HepG2 (cell line): Measurements from ENCODE around the gene TBC1D16. TPM values are rescaled to one million over a fixed set of nuclear protein-coding genes. Genes with fewer than 3 reads are reported as not detected.

Experiments used
- ATRX ChIP-seq: sonication (generic); formaldehyde crosslinking; IDR thresholded peaks from 2 replicates; pipeline ENCODE4 v1.4.0; 2020; ENCODE audit warnings: missing genetic modification reagents, borderline replicate concordance
- HES4 ChIP-seq: sonication (generic); formaldehyde crosslinking; IDR thresholded peaks from 2 replicates; pipeline ENCODE4 v1.9.0; 2021; ENCODE audit warnings: mild to moderate bottlenecking, missing genetic modification reagents, borderline replicate concordance
- KDM3A ChIP-seq: IDR thresholded peaks from 2 replicates; pipeline ENCODE4 v1.6.1; 2018; ENCODE audit warnings: low read depth, missing compliant biosample characterization
- KDM6A ChIP-seq: IDR thresholded peaks from 2 replicates; pipeline ENCODE4 v1.6.1; 2016; ENCODE audit warnings: low read depth
- MTF1 ChIP-seq: sonication (generic); formaldehyde crosslinking; IDR thresholded peaks from 2 replicates; pipeline ENCODE4 v1.5.0; 2020; ENCODE audit warnings: missing genetic modification reagents
- MTF2 ChIP-seq: sonication (generic); formaldehyde crosslinking; IDR thresholded peaks from 2 replicates; pipeline ENCODE4 v1.5.0; 2020; ENCODE audit warnings: missing genetic modification reagents, borderline replicate concordance
- NCOA1 ChIP-seq: sonication (generic); formaldehyde crosslinking; IDR thresholded peaks from 2 replicates; pipeline ENCODE4 v1.9.0; 2021; ENCODE audit warnings: missing genetic modification reagents
- NFE2 ChIP-seq: sonication (generic); formaldehyde crosslinking; IDR thresholded peaks from 2 replicates; pipeline ENCODE4 v1.4.0; 2020; ENCODE audit warnings: missing genetic modification reagents
- NKX3-1 ChIP-seq: sonication (generic); formaldehyde crosslinking; IDR thresholded peaks from 2 replicates; pipeline ENCODE4 v1.5.0; 2020; ENCODE audit warnings: missing genetic modification reagents
- NPAS2 ChIP-seq: sonication (generic); formaldehyde crosslinking; IDR thresholded peaks from 2 replicates; pipeline ENCODE4 v1.8.0; 2022; ENCODE audit warnings: mild to moderate bottlenecking, missing genetic modification reagents, borderline replicate concordance
- NR2F6 ChIP-seq, 2 experiments: IDR thresholded peaks; 2 replicates each; pipeline ENCODE4 v1.6.1; 2016; ENCODE audit warnings: antibody characterized with exemption in 1 of 2, mild to moderate bottlenecking in 1 of 2
- PCBP1 ChIP-seq: fragments of 200-400 bp; formaldehyde crosslinking; IDR thresholded peaks from 2 replicates; pipeline ENCODE4 v1.6.1; 2017; ENCODE audit warnings: mild to moderate bottlenecking, low read depth, low read length, borderline replicate concordance
- POGK ChIP-seq: sonication (generic); formaldehyde crosslinking; conservative IDR thresholded peaks from 2 replicates; pipeline ENCODE4 v1.8.0; 2022; ENCODE audit warnings: mild to moderate bottlenecking, moderate library complexity, missing genetic modification reagents
- SETDB1 ChIP-seq: sonication (generic); formaldehyde crosslinking; IDR thresholded peaks from 2 replicates; pipeline ENCODE4 v1.5.1; 2020; ENCODE audit warnings: missing genetic modification reagents, mild to moderate bottlenecking, borderline replicate concordance
- U2AF1 ChIP-seq: fragments of 200-400 bp; formaldehyde crosslinking; optimal IDR thresholded peaks from 2 replicates; pipeline ENCODE3; 2017; ENCODE audit warnings: mild to moderate bottlenecking, low read depth, low read length
- ZNF235 ChIP-seq: sonication (generic); formaldehyde crosslinking; IDR thresholded peaks from 2 replicates; pipeline ENCODE4 v1.8.1; 2023; ENCODE audit warnings: mild to moderate bottlenecking, missing genetic modification reagents, borderline replicate concordance
- ZNF30 ChIP-seq: sonication (generic); formaldehyde crosslinking; IDR thresholded peaks from 2 replicates; pipeline ENCODE4 v1.5.0; 2020; ENCODE audit warnings: mild to moderate bottlenecking, missing genetic modification reagents
- ZNF430 ChIP-seq: sonication (generic); formaldehyde crosslinking; IDR thresholded peaks from 2 replicates; pipeline ENCODE4 v1.9.0; 2021; ENCODE audit warnings: mild to moderate bottlenecking, missing genetic modification reagents
- ZNF441 ChIP-seq: sonication (generic); formaldehyde crosslinking; IDR thresholded peaks from 2 replicates; pipeline ENCODE4 v1.7.0; 2021; ENCODE audit warnings: missing genetic modification reagents, borderline replicate concordance
- ZNF510 ChIP-seq: sonication (generic); formaldehyde crosslinking; IDR thresholded peaks from 2 replicates; pipeline ENCODE4 v1.4.0; 2020; ENCODE audit warnings: low read depth, mild to moderate bottlenecking, missing genetic modification reagents
- ZNF644 ChIP-seq: IDR thresholded peaks from 2 replicates; pipeline ENCODE4 v1.6.1; 2016; ENCODE audit warnings: low read depth
- ZNF660 ChIP-seq: sonication (generic); formaldehyde crosslinking; IDR thresholded peaks from 2 replicates; pipeline ENCODE4 v1.5.1; 2020; ENCODE audit warnings: mild to moderate bottlenecking, low read depth, missing genetic modification reagents, borderline replicate concordance
- ZNF703 ChIP-seq: sonication (generic); formaldehyde crosslinking; IDR thresholded peaks from 2 replicates; pipeline ENCODE4 v1.5.1; 2020; ENCODE audit warnings: missing genetic modification reagents, mild to moderate bottlenecking, moderate library complexity, borderline replicate concordance
- ZNF720 ChIP-seq: sonication (generic); formaldehyde crosslinking; IDR thresholded peaks from 2 replicates; pipeline ENCODE4 v1.4.0; 2020; ENCODE audit warnings: missing genetic modification reagents
- polyA plus RNA-seq, 8 experiments: library from polyadenylated mRNA; depleted of rRNA in 3 of 8; stranded (reverse) in 7 of 8; unstranded in 1 of 8; fragments of >200 nt; fragmentation: Illumina TruSeq in 4 of 8; extraction: Trizol in 4 of 8; gene quantifications; 2 replicates each; pipeline versions ENCODE4 v1.2.1 to v1.2.3, GENCODE V29; 2011 to 2016; ENCODE audit warnings: low read depth in 4 of 8, missing spikeins in 1 of 8, mixed read lengths in 1 of 8; ENCODE audit not compliant: insufficient read depth in 1 of 8
- total RNA-seq, 5 experiments: library from RNA; depleted of rRNA; stranded (reverse); fragments of >200 nt; fragmentation: Illumina TruSeq; extraction: Trizol; gene quantifications; 2 replicates each; pipeline ENCODE4 v1.2.3, GENCODE V29; 2016; ENCODE audit warnings: low read depth in 1 of 5
- TF ChIP-seq, protein P1 (sequence below): sonication (generic); IDR thresholded peaks from 2 replicates; pipeline ENCODE4 v1.6.1; 2016; ENCODE audit warnings: low read depth, borderline replicate concordance
- TF ChIP-seq, protein P2 (sequence below): sonication (generic); formaldehyde crosslinking; IDR thresholded peaks from 2 replicates; pipeline ENCODE4 v1.8.1; 2023; ENCODE audit warnings: missing genetic modification reagents, mild to moderate bottlenecking, borderline replicate concordance

Gene TBC1D16
- total and polyA plus RNA-seq, 2 of the 13 experiments (the other 11 are each of a cell fraction or from before 2014, with no cell fraction given): 14.9 to 24.9 TPM

DNA sequence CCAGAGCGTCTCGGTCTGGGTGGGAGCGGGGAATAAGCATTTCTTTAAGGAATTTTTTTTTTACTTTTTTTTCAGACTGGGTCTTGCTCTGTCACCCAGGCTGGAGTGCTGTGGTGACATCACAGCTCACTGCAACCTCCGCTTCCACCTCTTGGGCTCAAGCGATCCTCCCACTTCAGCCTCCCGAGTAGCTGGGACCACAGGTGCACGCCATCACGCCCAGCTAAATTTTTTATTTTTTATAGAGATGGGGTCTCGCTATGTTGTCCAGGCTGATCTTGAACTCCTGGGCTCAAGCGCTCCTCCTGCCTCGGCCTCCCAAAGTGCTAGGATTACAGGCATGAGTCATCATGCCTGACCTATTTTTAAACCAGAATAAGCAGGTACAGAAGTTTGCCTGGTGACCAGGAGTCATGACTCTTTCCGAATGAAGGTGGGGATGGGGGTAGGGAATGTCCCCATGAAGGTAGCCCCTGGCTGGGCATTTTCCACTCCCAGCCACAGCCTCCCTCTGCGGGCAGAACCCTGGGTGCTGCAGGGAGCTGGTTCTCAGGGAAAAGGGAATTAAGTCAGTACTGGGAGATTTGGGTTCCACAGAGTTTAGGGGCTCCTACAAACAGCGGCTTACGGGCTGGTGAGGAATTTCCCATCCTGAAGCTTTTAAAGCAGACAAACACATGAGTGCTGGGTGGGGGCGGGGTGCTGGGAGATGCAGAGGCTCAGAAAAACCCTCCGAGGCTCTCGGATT, 48.3 kb downstream of the TBC1D16 start (continued):
- TF ChIP-seq, protein P1, sequence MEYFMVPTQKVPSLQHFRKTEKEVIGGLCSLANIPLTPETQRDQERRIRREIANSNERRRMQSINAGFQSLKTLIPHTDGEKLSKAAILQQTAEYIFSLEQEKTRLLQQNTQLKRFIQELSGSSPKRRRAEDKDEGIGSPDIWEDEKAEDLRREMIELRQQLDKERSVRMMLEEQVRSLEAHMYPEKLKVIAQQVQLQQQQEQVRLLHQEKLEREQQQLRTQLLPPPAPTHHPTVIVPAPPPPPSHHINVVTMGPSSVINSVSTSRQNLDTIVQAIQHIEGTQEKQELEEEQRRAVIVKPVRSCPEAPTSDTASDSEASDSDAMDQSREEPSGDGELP: no peak
- TF ChIP-seq, protein P2, sequence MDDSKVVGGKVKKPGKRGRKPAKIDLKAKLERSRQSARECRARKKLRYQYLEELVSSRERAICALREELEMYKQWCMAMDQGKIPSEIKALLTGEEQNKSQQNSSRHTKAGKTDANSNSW: no peak
- TF ChIP-seq KDM6A (no peak), SETDB1 (CRISPR knock-in tag) (no peak), MTF2 (CRISPR knock-in tag) (no peak), ZNF510 (CRISPR knock-in tag) (no peak), ZNF660 (CRISPR knock-in tag) (no peak), POGK (CRISPR knock-in tag) (no peak), ZNF30 (CRISPR knock-in tag) (0 out of 2 replicates have a peak, but pooled peaks have one; percentile 52), U2AF1 (no peak), KDM3A (no peak; the same call in 1 of the 2 replicates), ZNF441 (CRISPR knock-in tag) (no peak), PCBP1 (no peak), ATRX (CRISPR knock-in tag) (no peak), NFE2 (no peak), ZNF720 (CRISPR knock-in tag) (no peak), MTF1 (CRISPR knock-in tag) (no peak), ZNF430 (no peak; the same call in 1 of the 2 replicates), NR2F6 (IDR thresholded peaks at IDR 0.05) (no peak), NR2F6 (CRISPR knock-in tag; IDR thresholded peaks at IDR 0.05) (no peak), ZNF644 (CRISPR knock-in tag) (no peak), ZNF703 (CRISPR knock-in tag) (peak; percentile 75; the same call in 1 of the 2 replicates), ZNF235 (CRISPR knock-in tag) (no peak), NPAS2 (CRISPR knock-in tag) (no peak), HES4 (CRISPR knock-in tag) (no peak), NCOA1 (no peak), NKX3-1 (no peak)
